ENCODE results near the gene PSRC1.

DNA sequence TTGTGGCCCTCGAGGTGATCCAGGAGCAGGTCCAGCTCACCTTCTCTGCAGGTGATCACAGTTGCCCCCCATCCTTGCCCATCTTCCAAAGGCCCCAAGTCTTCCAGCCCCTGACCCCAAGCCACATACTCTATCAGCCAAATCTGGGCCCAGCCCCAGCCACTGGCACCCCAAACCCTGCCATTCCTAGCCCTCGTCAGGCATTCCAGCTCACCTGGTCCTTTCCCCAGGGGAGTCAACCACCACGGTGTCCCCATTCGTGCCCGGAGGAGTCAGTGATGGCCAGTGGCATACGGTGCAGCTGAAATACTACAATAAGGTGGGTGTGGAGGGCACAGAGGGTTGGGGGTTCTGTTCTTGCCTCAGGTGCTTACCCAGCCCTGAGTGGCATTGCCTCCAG, 21.4 kb downstream of the PSRC1 start:
- no peak for TF ChIP-seq CREB1 (CRISPR knock-in tag; IDR thresholded peaks at IDR 0.05)
- no peak for TF ChIP-seq SP1 (CRISPR knock-in tag; conservative IDR thresholded peaks at IDR 0.05)
- no peak for TF ChIP-seq MAX (CRISPR knock-in tag; IDR thresholded peaks at IDR 0.05)
- no peak for TF ChIP-seq ZNF121 (CRISPR knock-in tag; IDR thresholded peaks at IDR 0.05)
- TF ChIP-seq, protein P1, sequence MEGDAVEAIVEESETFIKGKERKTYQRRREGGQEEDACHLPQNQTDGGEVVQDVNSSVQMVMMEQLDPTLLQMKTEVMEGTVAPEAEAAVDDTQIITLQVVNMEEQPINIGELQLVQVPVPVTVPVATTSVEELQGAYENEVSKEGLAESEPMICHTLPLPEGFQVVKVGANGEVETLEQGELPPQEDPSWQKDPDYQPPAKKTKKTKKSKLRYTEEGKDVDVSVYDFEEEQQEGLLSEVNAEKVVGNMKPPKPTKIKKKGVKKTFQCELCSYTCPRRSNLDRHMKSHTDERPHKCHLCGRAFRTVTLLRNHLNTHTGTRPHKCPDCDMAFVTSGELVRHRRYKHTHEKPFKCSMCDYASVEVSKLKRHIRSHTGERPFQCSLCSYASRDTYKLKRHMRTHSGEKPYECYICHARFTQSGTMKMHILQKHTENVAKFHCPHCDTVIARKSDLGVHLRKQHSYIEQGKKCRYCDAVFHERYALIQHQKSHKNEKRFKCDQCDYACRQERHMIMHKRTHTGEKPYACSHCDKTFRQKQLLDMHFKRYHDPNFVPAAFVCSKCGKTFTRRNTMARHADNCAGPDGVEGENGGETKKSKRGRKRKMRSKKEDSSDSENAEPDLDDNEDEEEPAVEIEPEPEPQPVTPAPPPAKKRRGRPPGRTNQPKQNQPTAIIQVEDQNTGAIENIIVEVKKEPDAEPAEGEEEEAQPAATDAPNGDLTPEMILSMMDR (IDR thresholded peaks at IDR 0.05) = no peak
- no peak for TF ChIP-seq TEAD4 (CRISPR knock-in tag; IDR thresholded peaks at IDR 0.05)
- TF ChIP-seq HMGXB4 (CRISPR knock-in tag; IDR thresholded peaks at IDR 0.05) = no peak
- TF ChIP-seq SMAD4 (CRISPR knock-in tag; IDR thresholded peaks at IDR 0.05) = no peak
- TF ChIP-seq JUN (CRISPR knock-in tag; IDR thresholded peaks at IDR 0.05) = no peak
